ENCODE results near the gene DLAT.
"Not testable (repeated sequence)": the region's sequence is repeated elsewhere in the genome, so short reads cannot be mapped to it uniquely, and the experiment has no call there.

DLAT gene

DNA sequence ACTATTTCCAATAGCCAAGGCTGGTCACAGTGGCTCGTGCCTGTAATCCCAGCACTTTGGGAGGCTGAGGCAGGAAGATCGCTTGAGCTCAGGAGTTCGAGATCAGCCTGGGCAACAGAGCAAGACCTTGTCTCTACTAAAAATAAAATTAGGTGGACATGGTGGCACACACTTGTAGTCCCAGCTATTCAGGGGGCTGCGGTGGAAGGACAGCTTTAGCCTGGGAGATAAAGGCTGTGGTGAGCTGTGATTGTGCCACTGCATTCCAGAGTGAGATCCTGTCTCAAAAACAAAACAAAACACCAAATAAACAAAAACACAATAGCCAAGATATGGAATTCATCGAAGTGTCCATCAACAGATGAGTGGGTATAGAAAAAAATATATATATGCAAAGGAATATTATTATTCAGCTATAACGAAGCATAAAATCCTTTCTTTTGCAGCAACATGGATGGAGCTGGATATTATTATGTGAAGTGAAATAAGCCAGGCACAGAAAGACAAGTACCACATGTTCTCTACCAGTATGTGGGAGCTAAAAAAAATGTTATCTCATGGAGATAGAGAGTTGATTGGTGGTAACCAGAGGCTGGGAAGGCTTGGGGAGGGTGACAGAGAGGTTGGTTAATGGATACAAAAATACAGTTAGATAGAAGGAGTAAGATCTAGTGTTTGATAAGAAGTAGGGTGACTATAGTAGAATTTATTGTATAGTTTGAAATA, 22.6 kb upstream of the DLAT start:
- Histone ChIP-seq H3K9me3 (ENCODE audit: control insufficient read depth, low read length) (no peaks in the 10 kb centered on the region), H3K79me2 (no peaks in the 10 kb centered on the region), H3K9ac (no peak overlapping the region), H3K27ac (no peak overlapping the region), H3K4me3 (ENCODE audit: low read depth, low read length) (no peak overlapping the region), H3K27me3 (ENCODE audit: control insufficient read depth, insufficient read depth, low read length) (no peaks in the 10 kb centered on the region), H3K36me3 (ENCODE audit: control insufficient read depth, insufficient read depth, low read length) (no peaks in the 10 kb centered on the region), H3K4me2 (ENCODE audit: low read length) (no peak overlapping the region), H3K4me1 (no peaks in the 10 kb centered on the region), H2AFZ (no peak overlapping the region)
- TF ChIP-seq, protein P1, sequence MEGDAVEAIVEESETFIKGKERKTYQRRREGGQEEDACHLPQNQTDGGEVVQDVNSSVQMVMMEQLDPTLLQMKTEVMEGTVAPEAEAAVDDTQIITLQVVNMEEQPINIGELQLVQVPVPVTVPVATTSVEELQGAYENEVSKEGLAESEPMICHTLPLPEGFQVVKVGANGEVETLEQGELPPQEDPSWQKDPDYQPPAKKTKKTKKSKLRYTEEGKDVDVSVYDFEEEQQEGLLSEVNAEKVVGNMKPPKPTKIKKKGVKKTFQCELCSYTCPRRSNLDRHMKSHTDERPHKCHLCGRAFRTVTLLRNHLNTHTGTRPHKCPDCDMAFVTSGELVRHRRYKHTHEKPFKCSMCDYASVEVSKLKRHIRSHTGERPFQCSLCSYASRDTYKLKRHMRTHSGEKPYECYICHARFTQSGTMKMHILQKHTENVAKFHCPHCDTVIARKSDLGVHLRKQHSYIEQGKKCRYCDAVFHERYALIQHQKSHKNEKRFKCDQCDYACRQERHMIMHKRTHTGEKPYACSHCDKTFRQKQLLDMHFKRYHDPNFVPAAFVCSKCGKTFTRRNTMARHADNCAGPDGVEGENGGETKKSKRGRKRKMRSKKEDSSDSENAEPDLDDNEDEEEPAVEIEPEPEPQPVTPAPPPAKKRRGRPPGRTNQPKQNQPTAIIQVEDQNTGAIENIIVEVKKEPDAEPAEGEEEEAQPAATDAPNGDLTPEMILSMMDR (IDR thresholded peaks at IDR 0.05), result no peak

DNA sequence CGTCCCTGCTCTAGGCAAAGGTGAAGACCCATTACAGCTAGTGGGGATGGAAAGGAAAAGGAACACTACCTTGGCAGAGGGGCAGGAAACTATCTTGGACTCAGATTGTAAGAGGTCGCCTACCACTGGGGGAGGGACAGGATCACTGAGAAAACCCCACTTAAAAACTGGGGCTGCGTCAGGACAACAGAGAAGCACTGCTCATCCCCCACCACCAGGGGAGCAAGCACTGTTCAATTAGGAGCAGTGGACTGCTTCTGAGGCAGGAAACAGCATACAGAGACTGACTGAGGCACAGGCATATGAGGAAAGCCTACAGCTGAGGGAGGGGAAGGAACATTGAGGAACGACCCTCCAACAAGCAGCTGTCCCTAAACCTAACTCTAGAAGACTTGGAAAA, 20.8 kb upstream of the DLAT start:
- Histone ChIP-seq H3K4me2 (ENCODE audit: low read length) (no peak overlapping the region), H3K4me1 (no peaks in the 10 kb centered on the region), H3K36me3 (ENCODE audit: control insufficient read depth, insufficient read depth, low read length) (no peaks in the 10 kb centered on the region), H3K9me3 (ENCODE audit: control insufficient read depth, low read length) (no peaks in the 10 kb centered on the region), H2AFZ (no peak overlapping the region), H3K9ac (no peak overlapping the region), H3K27me3 (ENCODE audit: control insufficient read depth, insufficient read depth, low read length) (no peaks in the 10 kb centered on the region), H3K79me2 (no peaks in the 10 kb centered on the region), H3K27ac (no peak overlapping the region), H3K4me3 (ENCODE audit: low read depth, low read length) (no peak overlapping the region)
- TF ChIP-seq, protein P1 (IDR thresholded peaks at IDR 0.05), result no peak

DNA sequence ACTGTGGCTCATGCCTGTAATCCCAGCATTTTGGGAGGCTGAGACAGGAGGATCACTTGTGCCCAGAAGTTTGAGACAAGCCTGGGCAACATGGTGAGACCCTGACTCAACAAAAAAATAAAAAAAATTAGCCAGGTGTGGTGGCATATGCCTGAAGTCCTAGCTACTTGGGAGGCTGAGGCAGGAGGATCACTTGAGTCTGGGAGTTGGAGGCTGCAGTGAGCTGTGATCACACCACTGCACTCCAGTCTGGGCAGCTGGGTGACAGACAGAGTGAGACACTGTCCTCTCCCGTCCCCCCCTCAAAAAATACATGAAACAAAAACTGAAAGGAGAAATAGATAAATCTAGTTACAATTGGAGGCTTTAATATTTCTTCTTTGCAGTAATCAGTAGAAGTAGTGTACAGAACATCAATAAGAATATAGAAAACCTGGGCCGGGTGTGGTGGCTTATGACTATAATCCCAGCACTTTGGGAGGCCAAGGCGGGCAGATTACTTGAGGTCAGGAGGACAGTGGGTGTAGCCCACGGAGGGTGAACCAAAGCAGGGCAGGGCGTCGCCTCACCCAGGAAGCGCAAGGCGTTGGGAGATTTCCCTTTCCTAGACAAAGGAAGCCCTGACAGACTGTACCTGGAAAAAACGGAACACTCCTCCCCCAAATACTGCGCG, 19.6 kb upstream of the DLAT start:
- H3K36me3 ChIP-seq (ENCODE audit: control insufficient read depth, insufficient read depth, low read length), result no peaks in the 10 kb centered on the region

DNA sequence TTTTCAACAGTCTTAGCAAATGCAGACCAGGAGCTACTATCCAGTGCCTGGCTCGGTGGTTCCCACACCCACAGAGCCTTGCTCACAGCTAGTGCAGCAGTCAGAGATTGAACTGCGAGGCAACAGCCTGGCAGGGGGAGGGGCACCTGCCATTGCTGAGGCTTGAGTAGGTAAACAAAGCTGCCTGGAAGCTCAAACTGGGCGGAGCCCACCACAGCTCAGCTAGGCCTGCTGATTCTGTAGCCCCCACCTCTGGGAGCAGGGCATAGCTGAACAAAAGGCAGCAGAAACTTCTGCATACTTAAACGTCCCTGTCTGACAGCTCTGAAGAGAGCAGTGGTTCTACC, 19.1 kb upstream of the DLAT start:
- H3K27ac ChIP-seq; H3K4me1 ChIP-seq; H3K4me3 ChIP-seq (ENCODE audit: low read depth, low read length); H3K27me3 ChIP-seq (ENCODE audit: control insufficient read depth, insufficient read depth, low read length); H3K79me2 ChIP-seq; H3K36me3 ChIP-seq (ENCODE audit: control insufficient read depth, insufficient read depth, low read length); H3K4me2 ChIP-seq (ENCODE audit: low read length); H2AFZ ChIP-seq; H3K9ac ChIP-seq; H3K9me3 ChIP-seq (ENCODE audit: control insufficient read depth, low read length): not testable (repeated sequence)

More for the DNA sequence above, 19.6 kb upstream of the DLAT start:
- H3K4me2 ChIP-seq (ENCODE audit: low read length), result no peak overlapping the region
- H3K27ac ChIP-seq, result no peak overlapping the region
- no peaks in the 10 kb centered on the region for H3K27me3 ChIP-seq (ENCODE audit: control insufficient read depth, insufficient read depth, low read length)
- TF ChIP-seq, protein P1 (IDR thresholded peaks at IDR 0.05), result no peak
- no peaks in the 10 kb centered on the region for H3K9me3 ChIP-seq (ENCODE audit: control insufficient read depth, low read length)
- H3K79me2 ChIP-seq, result no peaks in the 10 kb centered on the region
- H2AFZ ChIP-seq, result no peak overlapping the region
- no peaks in the 10 kb centered on the region for H3K4me1 ChIP-seq
- H3K9ac ChIP-seq, result no peak overlapping the region
- H3K4me3 ChIP-seq (ENCODE audit: low read depth, low read length), result no peak overlapping the region

DNA sequence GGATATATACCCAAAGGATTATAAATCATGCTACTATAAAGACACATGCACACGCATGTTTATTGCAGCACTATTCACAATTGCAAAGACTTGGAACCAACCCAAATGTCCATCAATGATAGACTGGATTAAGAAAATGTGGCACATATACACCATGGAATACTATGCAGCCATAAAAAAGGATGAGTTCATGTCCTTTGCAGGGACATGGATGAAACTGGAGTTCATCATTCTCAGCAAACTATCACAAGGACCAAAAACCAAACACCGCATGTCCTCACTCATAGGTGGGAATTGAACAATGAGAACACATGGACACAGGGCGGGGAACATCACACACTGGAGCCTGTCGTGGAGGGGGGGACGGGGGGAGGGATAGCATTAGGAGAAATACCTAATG, 13.8 kb upstream of the DLAT start:
- not testable (repeated sequence) for H2AFZ ChIP-seq; H3K9ac ChIP-seq; H3K4me1 ChIP-seq; H3K79me2 ChIP-seq; H3K4me2 ChIP-seq (ENCODE audit: low read length); H3K27ac ChIP-seq; H3K27me3 ChIP-seq (ENCODE audit: control insufficient read depth, insufficient read depth, low read length); H3K9me3 ChIP-seq (ENCODE audit: control insufficient read depth, low read length); H3K36me3 ChIP-seq (ENCODE audit: control insufficient read depth, insufficient read depth, low read length); H3K4me3 ChIP-seq (ENCODE audit: low read depth, low read length)
